H9 (cell line): Measurements from ENCODE around the gene GPC6. TPM values are rescaled to one million over a fixed set of nuclear protein-coding genes. Genes with fewer than 3 reads are reported as not detected.

ENCODE experiments used
- DNase-seq: peaks from one replicate; pipeline ENCODE4 v3.0.0-alpha.2; 2017
- H2AFZ ChIP-seq: one replicate; pipeline ENCODE4 v1.6.1; 2013; ENCODE audit warnings: mild to moderate bottlenecking, low read length, control low read depth, moderate library complexity
- H2AK5ac ChIP-seq: 2 replicates; pipeline ENCODE4 v1.6.1; 2013; ENCODE audit warnings: low read length, control low read depth, mixed read lengths; ENCODE audit not compliant: insufficient read length
- H2BK120ac ChIP-seq: one replicate; pipeline ENCODE4 v1.6.1; 2013; ENCODE audit warnings: low read depth, mild to moderate bottlenecking, low read length, control low read depth, inconsistent platforms; ENCODE audit not compliant: poor library complexity, severe bottlenecking
- H2BK12ac ChIP-seq: 2 replicates; pipeline ENCODE4 v1.6.1; 2013; ENCODE audit warnings: low read length, control low read depth, mixed read lengths, low read depth; ENCODE audit not compliant: insufficient read length
- H2BK15ac ChIP-seq: 2 replicates; pipeline ENCODE4 v1.6.1; 2013; ENCODE audit warnings: low read depth, low read length, control low read depth
- H2BK20ac ChIP-seq: one replicate; pipeline ENCODE4 v1.6.1; 2013; ENCODE audit warnings: low read depth, mild to moderate bottlenecking, low read length, control low read depth, inconsistent platforms; ENCODE audit not compliant: poor library complexity, severe bottlenecking
- H2BK5ac ChIP-seq: 2 replicates; pipeline ENCODE4 v1.6.1; 2013; ENCODE audit warnings: low read length, control low read depth, mixed read lengths; ENCODE audit not compliant: insufficient read length
- H3K14ac ChIP-seq: 2 replicates; pipeline ENCODE4 v1.6.1; 2013; ENCODE audit warnings: low read length, control low read depth; ENCODE audit not compliant: insufficient read depth
- H3K18ac ChIP-seq: 2 replicates; pipeline ENCODE4 v1.6.1; 2013; ENCODE audit warnings: low read depth, mild to moderate bottlenecking, mixed read lengths, low read length, control low read depth; ENCODE audit not compliant: insufficient read length
- H3K23ac ChIP-seq: 2 replicates; pipeline ENCODE4 v1.6.1; 2013; ENCODE audit warnings: low read length, control low read depth, mixed read lengths, low read depth; ENCODE audit not compliant: insufficient read length
- H3K23me2 ChIP-seq: 2 replicates; pipeline ENCODE4 v1.6.1; 2013; ENCODE audit warnings: low read depth, mild to moderate bottlenecking, mixed read lengths, low read length, control low read depth; ENCODE audit not compliant: insufficient read length, poor library complexity, severe bottlenecking
- H3K27ac ChIP-seq: 2 replicates; pipeline ENCODE4 v1.5.1; 2013; ENCODE audit warnings: low read length, control low read depth, mixed read lengths, low read depth; ENCODE audit not compliant: insufficient read length
- H3K27me3 ChIP-seq: 2 replicates; pipeline ENCODE4 v1.6.1; 2013; ENCODE audit warnings: low read length, control low read depth, inconsistent platforms; ENCODE audit not compliant: insufficient read depth
- H3K4ac ChIP-seq: 2 replicates; pipeline ENCODE4 v1.6.1; 2013; ENCODE audit warnings: low read depth, mild to moderate bottlenecking, control low read depth, inconsistent platforms, low read length, moderate library complexity
- H3K4me1 ChIP-seq: 2 replicates; pipeline ENCODE4 v1.6.1; 2013; ENCODE audit warnings: low read length, control low read depth, inconsistent platforms; ENCODE audit not compliant: insufficient read depth
- H3K4me2 ChIP-seq: 2 replicates; pipeline ENCODE4 v1.6.1; 2013; ENCODE audit warnings: low read length, control low read depth, mixed read lengths; ENCODE audit not compliant: insufficient read length, insufficient read depth
- H3K56ac ChIP-seq: 2 replicates; pipeline ENCODE4 v1.6.1; 2013; ENCODE audit warnings: low read depth, mild to moderate bottlenecking, mixed read lengths, low read length, control low read depth; ENCODE audit not compliant: insufficient read length
- H3K79me1 ChIP-seq: 2 replicates; pipeline ENCODE4 v1.6.1; 2013; ENCODE audit warnings: low read depth, mild to moderate bottlenecking, moderate library complexity, low read length, control low read depth, inconsistent platforms; ENCODE audit not compliant: insufficient read depth, poor library complexity, severe bottlenecking
- H3K79me2 ChIP-seq: 2 replicates; pipeline ENCODE4 v1.6.1; 2013; ENCODE audit warnings: low read length, control low read depth, inconsistent platforms; ENCODE audit not compliant: insufficient read depth
- H3K9ac ChIP-seq: 2 replicates; pipeline ENCODE4 v1.6.1; 2013; ENCODE audit warnings: low read length, control low read depth, mixed read lengths; ENCODE audit not compliant: insufficient read length; ENCODE audit errors: extremely low read depth
- H3K9me3 ChIP-seq: one replicate; pipeline ENCODE4 v1.6.1; 2013; ENCODE audit warnings: low read depth, low read length, inconsistent platforms; ENCODE audit not compliant: control insufficient read depth
- H3T11ph ChIP-seq: one replicate; pipeline ENCODE4 v1.6.1; 2013; ENCODE audit warnings: mild to moderate bottlenecking, low read length, control low read depth, inconsistent platforms
- H4K20me1 ChIP-seq: one replicate; pipeline ENCODE4 v1.6.1; 2013; ENCODE audit not compliant: control insufficient read depth, insufficient read length, insufficient read depth
- H4K5ac ChIP-seq: 2 replicates; pipeline ENCODE4 v1.6.1; 2013; ENCODE audit warnings: low read depth, mild to moderate bottlenecking, mixed read lengths, low read length, control low read depth; ENCODE audit not compliant: insufficient read length
- H4K8ac ChIP-seq: replicated peaks from 2 replicates; pipeline ENCODE4 v1.6.1; 2013; ENCODE audit warnings: low read length, control low read depth, mixed read lengths, low read depth; ENCODE audit not compliant: insufficient read length
- H4K91ac ChIP-seq: 2 replicates; pipeline ENCODE4 v1.6.1; 2013; ENCODE audit warnings: low read depth, mild to moderate bottlenecking, moderate library complexity, mixed read lengths, low read length, control low read depth; ENCODE audit not compliant: insufficient read length
- H3K27ac Mint-ChIP-seq, 3 experiments: 2 replicates in 2 of 3; 3 replicates in 1 of 3; pipeline ENCODE4 v1.8.0; 2020 to 2021; ENCODE audit warnings: mixed read lengths in 3 of 3, mild to moderate bottlenecking in 1 of 3, moderate library complexity in 1 of 3
- H3K27me3 Mint-ChIP-seq: 2 replicates; pipeline ENCODE4 v1.8.0; 2021; ENCODE audit warnings: low read depth, mild to moderate bottlenecking, moderate library complexity, mixed read lengths
- H3K36me3 Mint-ChIP-seq, 3 experiments: 2 replicates in 2 of 3; 3 replicates in 1 of 3; pipeline ENCODE4 v1.8.0; 2020 to 2021; ENCODE audit warnings: low read depth in 3 of 3, mixed read lengths in 3 of 3; ENCODE audit not compliant: insufficient read depth in 1 of 3
- H3K4me1 Mint-ChIP-seq, 2 experiments: 2 replicates each; pipeline ENCODE4 v1.8.0; 2020; ENCODE audit warnings: mixed read lengths in 2 of 2
- H3K4me3 Mint-ChIP-seq, 2 experiments: 2 replicates in 1 of 2; 3 replicates in 1 of 2; pipeline ENCODE4 v1.8.0; 2020 to 2021; ENCODE audit warnings: mild to moderate bottlenecking in 2 of 2, mixed read lengths in 2 of 2, moderate library complexity in 1 of 2
- H3K9me3 Mint-ChIP-seq, 2 experiments: 2 replicates in 1 of 2; 3 replicates in 1 of 2; pipeline ENCODE4 v1.8.0; 2020; ENCODE audit warnings: mild to moderate bottlenecking in 2 of 2, mixed read lengths in 2 of 2, moderate library complexity in 1 of 2
- WGBS: extraction: QIAGEN DNeasy Blood & Tissue Kit; methylation state at CpG from one replicate; pipeline ENCODE4 v1.1.7; 2013; ENCODE audit warnings: missing lambda C conversion rate, low lambda C conversion rate, mixed read lengths; ENCODE audit not compliant: insufficient read length; ENCODE audit errors: extremely low coverage; 5-methylcytosine and 5-hydroxymethylcytosine counted together
- total RNA-seq: library from RNA; stranded (reverse); gene quantifications from 2 replicates; pipeline ENCODE4 v1.2.1, GENCODE V29; 2021
- TF ChIP-seq, protein P1 (sequence below): fragments of 200-600 bp; sonication (generic); conservative IDR thresholded peaks from 3 replicates; pipeline ENCODE4 v1.8.0; 2021; ENCODE audit warnings: antibody characterized with exemption, mild to moderate bottlenecking

The GPC6 gene
- total RNA-seq, 1 experiment from 2014 or later: 15.6 TPM

DNA sequence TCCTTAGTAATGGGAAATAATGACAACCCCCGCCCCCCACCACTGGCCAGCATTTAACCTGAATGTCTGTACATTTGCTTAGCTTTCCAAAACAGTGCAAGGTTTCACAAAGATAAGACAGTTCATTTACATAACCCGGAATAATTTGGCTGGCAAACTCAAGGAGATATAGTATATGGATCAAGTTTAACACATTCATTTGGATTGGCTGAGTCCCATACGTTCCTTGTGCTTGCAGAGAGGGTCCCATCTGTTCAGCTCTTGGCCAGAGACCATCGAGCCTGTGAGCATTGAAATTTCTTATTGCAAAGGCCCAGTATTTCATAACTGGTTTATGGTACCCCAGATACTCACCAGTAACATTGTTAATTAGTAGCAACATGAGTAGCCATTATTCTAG lies 116.5 kb downstream of the GPC6 start:
- Mint-ChIP-seq H3K4me3 (no peak overlapping the region), H3K27ac (no peak overlapping the region), H3K4me1 (peaks cover 7 to 8% of the 10 kb centered on the region in 2 experiments), H3K27me3 (no peaks in the 10 kb centered on the region), H3K36me3 (peaks cover 5 to 11% (median 9%) of the 10 kb centered on the region in 3 experiments; a peak in 6 of 7 replicates), H3K9me3 (peaks cover 0 to 10% of the 10 kb centered on the region in 2 experiments; a peak in 3 of 5 replicates)
- Histone ChIP-seq H3K4me1 (no peaks in the 10 kb centered on the region), H4K91ac (no peak overlapping the region), H2AK5ac (no peak overlapping the region), H2BK20ac (no peak overlapping the region), H3K18ac (no peak overlapping the region), H3T11ph (no peak overlapping the region), H2BK15ac (no peak overlapping the region), H3K14ac (no peak overlapping the region), H3K4me2 (no peak overlapping the region), H3K79me2 (peaks cover 7% of the 10 kb centered on the region; the same call in 1 of the 2 replicates), H3K23ac (no peak overlapping the region), H2BK12ac (no peak overlapping the region), H2AFZ (no peak overlapping the region), H3K56ac (no peak overlapping the region), H3K27ac (no peak overlapping the region), H3K23me2 (no peaks in the 10 kb centered on the region), H2BK120ac (no peak overlapping the region), H4K20me1 (no peaks in the 10 kb centered on the region), H3K4ac (no peak overlapping the region), H3K79me1 (no peaks in the 10 kb centered on the region), H4K8ac (no peak overlapping the region), H4K5ac (no peak overlapping the region), H3K27me3 (no peaks in the 10 kb centered on the region), H2BK5ac (no peak overlapping the region), H3K9ac (no peak overlapping the region), H3K9me3 (no peaks in the 10 kb centered on the region)
- TF ChIP-seq, protein P1, sequence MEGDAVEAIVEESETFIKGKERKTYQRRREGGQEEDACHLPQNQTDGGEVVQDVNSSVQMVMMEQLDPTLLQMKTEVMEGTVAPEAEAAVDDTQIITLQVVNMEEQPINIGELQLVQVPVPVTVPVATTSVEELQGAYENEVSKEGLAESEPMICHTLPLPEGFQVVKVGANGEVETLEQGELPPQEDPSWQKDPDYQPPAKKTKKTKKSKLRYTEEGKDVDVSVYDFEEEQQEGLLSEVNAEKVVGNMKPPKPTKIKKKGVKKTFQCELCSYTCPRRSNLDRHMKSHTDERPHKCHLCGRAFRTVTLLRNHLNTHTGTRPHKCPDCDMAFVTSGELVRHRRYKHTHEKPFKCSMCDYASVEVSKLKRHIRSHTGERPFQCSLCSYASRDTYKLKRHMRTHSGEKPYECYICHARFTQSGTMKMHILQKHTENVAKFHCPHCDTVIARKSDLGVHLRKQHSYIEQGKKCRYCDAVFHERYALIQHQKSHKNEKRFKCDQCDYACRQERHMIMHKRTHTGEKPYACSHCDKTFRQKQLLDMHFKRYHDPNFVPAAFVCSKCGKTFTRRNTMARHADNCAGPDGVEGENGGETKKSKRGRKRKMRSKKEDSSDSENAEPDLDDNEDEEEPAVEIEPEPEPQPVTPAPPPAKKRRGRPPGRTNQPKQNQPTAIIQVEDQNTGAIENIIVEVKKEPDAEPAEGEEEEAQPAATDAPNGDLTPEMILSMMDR: no peak
- no peak for DNase-seq
- WGBS: no CpG with 5 or more reads among the region's 4 CpGs
